Activated effector memory CD4-positive, alpha-beta T cell treated with anti-CD3 and anti-CD28 coated beads, Interleukin-2, amount 50 U/mL, for 16 hours (primary cell): Measurements from ENCODE around the gene FASTK.

Source experiments
- DNase-seq: peaks from one replicate; pipeline ENCODE4 v3.0.0-alpha.2; 2020

FASTK gene

GRCh38 chr7:151116603-151117440 lies 36.2 kb upstream of the FASTK start:
- DNase-seq: no peak

- peak; percentile 66 for DNase-seq
Observed at GRCh38 chr7:151115836-151116418, 35.3 kb upstream of the FASTK start.

GRCh38 chr7:151115121-151115835 lies 34.7 kb upstream of the FASTK start:
- DNase-seq: peak; percentile 78

- no peak for DNase-seq
Observed at GRCh38 chr7:151114151-151115090, 33.8 kb upstream of the FASTK start.

GRCh38 chr7:151113344-151114150 lies 32.9 kb upstream of the FASTK start:
- no peak for DNase-seq

GRCh38 chr7:151110941-151111645 lies 30.5 kb upstream of the FASTK start:
- DNase-seq: peak; percentile 90

GRCh38 chr7:151110236-151110940 lies 29.8 kb upstream of the FASTK start:
- DNase-seq: no peak

- DNase-seq: no peak
Observed at GRCh38 chr7:151109094-151110048, 28.8 kb upstream of the FASTK start.

- DNase-seq: no peak
Observed at GRCh38 chr7:151107882-151108281, 27.3 kb upstream of the FASTK start.

GRCh38 chr7:151104411-151105235 lies 24.0 kb upstream of the FASTK start:
- DNase-seq: no peak

- DNase-seq: no peak
Observed at GRCh38 chr7:151103973-151104372, 23.4 kb upstream of the FASTK start.

- no peak for DNase-seq
Observed at GRCh38 chr7:151102991-151103390, 22.4 kb upstream of the FASTK start.

GRCh38 chr7:151101621-151102396 lies 21.2 kb upstream of the FASTK start:
- no peak for DNase-seq

GRCh38 chr7:151100921-151101320 lies 20.3 kb upstream of the FASTK start:
- DNase-seq: no peak

GRCh38 chr7:151099486-151100211 lies 19.0 kb upstream of the FASTK start:
- DNase-seq: no peak

- DNase-seq: no peak
Observed at GRCh38 chr7:151095828-151096475, 15.3 kb upstream of the FASTK start.
